PFSK-1 (cell line): ENCODE measurements around the gene NDUFS6.

Source experiments
- FOXP2 ChIP-seq: optimal IDR thresholded peaks from 2 replicates; pipeline ENCODE3; 2011; ENCODE audit warnings: borderline replicate concordance, control low read depth, inconsistent platforms; ENCODE audit not compliant: insufficient read depth; ENCODE audit errors: extremely low read length, extremely low read depth
- POLR2AphosphoS5 ChIP-seq: IDR thresholded peaks from 2 replicates; pipeline ENCODE4 v1.6.1; 2012; ENCODE audit warnings: low read depth, mild to moderate bottlenecking, control low read depth, low read length, moderate library complexity
- SIN3A ChIP-seq: IDR thresholded peaks from 2 replicates; pipeline ENCODE4 v1.6.1; 2012; ENCODE audit warnings: mild to moderate bottlenecking, low read length, moderate library complexity, borderline replicate concordance; ENCODE audit not compliant: insufficient read depth
- TF ChIP-seq, protein P1 (sequence below), 2 experiments: IDR thresholded peaks; 2 replicates each; pipeline versions ENCODE4 v1.6.1 to v1.8.0; 2011 to 2012; ENCODE audit warnings: low read depth in 2 of 2, low read length in 2 of 2, control low read depth in 1 of 2, inconsistent platforms in 1 of 2, mild to moderate bottlenecking in 1 of 2, moderate library complexity in 1 of 2; ENCODE audit not compliant: insufficient read depth in 1 of 2

DNA sequence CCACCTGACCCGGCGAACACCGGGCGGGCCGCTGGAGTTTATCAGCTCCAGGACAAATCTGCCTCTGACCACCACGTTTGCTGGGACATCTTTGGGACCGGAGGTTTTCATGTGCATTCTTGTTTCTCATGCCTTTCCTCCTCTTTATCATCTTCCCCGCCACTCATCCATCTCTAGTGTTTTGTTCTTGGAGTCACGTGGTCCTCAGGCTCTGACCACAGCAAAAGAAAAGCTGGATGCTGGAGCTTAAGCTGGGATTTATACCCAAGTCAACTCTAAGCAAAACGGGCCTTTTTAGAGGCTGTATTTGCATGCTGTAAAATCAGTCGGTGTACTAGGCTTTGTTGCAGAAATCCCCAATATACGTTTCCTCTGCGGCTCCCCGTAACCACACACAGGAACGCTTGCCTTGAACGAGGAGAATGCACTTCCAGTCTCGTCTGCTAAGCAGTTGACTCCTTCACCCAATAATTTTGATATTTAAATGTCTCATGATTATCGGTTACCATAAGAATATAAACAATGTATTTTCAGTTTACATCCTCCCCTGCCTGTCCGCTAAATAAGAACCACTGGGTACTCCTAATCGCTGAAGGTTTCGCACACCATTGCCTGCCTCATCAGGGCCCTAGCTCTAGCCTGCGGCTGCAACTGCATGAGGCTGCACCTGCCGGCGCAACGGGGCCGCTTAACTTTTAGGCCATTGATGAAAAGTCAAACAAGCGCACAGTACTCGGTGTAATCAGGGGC lies 560 bp upstream of the NDUFS6 start:
- no peak for TF ChIP-seq POLR2AphosphoS5
- TF ChIP-seq, protein P1, sequence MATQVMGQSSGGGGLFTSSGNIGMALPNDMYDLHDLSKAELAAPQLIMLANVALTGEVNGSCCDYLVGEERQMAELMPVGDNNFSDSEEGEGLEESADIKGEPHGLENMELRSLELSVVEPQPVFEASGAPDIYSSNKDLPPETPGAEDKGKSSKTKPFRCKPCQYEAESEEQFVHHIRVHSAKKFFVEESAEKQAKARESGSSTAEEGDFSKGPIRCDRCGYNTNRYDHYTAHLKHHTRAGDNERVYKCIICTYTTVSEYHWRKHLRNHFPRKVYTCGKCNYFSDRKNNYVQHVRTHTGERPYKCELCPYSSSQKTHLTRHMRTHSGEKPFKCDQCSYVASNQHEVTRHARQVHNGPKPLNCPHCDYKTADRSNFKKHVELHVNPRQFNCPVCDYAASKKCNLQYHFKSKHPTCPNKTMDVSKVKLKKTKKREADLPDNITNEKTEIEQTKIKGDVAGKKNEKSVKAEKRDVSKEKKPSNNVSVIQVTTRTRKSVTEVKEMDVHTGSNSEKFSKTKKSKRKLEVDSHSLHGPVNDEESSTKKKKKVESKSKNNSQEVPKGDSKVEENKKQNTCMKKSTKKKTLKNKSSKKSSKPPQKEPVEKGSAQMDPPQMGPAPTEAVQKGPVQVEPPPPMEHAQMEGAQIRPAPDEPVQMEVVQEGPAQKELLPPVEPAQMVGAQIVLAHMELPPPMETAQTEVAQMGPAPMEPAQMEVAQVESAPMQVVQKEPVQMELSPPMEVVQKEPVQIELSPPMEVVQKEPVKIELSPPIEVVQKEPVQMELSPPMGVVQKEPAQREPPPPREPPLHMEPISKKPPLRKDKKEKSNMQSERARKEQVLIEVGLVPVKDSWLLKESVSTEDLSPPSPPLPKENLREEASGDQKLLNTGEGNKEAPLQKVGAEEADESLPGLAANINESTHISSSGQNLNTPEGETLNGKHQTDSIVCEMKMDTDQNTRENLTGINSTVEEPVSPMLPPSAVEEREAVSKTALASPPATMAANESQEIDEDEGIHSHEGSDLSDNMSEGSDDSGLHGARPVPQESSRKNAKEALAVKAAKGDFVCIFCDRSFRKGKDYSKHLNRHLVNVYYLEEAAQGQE (IDR thresholded peaks at IDR 0.05; ENCODE audit: insufficient read depth in 1 of 2, low read depth in 2 of 2, low read length in 2 of 2) = no peak
- TF ChIP-seq SIN3A = no peak
- no peak for TF ChIP-seq FOXP2
